GM21381 (cell line): ENCODE measurements around the gene RXFP2.

ENCODE experiments used
- ATAC-seq: cut with Tn5 transposase; IDR thresholded peaks from one replicate; pipeline ENCODE4 v1.9.1; 2021; ENCODE audit warnings: mild to moderate bottlenecking, moderate library complexity; ENCODE audit not compliant: unreplicated experiment

RXFP2 gene

DNA sequence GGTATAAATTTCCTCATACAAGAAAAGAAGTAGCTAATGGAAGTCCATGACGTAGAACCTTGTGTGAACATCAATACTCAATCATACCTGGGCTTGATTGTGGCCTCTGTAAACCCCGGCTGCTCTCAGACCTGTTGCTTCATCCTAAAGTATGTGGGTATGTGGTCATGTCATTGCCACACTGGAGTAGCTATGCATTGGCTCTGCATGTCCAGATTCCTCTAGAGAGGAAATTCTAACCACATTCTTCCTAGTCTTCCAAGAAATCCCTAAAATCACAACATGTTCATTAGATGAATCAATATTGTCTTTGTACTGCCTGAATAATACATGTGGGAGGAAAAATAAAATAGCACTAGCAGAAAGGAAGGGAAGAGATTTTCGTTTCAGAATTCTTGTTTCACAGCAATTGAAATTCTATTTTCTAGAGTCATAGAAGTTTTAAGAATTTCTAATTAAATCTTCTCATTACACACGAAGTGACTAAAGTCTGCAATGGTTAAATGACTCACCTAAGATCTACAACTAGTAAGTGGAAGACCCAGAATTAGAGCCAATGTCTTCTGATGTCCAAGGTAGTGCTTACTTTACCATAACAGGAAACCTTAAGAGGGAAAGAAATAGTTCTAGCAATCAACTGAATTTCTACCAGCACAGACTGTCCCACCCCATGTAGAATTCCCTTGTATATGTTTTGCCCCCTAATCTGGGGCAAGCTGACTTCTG lies 28.0 kb downstream of the RXFP2 start:
- no peak for ATAC-seq

DNA sequence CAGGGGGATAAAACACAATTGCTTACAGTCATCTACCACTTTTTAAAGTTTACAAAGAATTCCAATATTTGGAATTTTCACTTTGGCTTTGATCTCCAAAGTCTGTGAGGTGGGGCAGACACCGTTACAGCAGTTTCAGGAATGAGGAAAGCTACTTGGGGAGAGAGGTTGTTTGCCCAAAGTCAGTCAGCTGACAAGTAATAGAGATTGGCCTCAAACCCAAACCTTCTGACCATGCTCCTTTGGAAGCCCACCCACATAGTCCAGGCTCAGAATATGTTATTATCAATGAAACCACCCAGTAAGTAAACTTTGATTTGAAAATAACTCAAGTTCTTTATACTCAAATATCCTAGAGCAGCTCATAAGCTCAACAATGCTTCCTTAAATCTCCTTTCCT lies 29.0 kb downstream of the RXFP2 start:
- no peak for ATAC-seq

GRCh38 chr13:31769575-31769974 lies 30.2 kb downstream of the RXFP2 start:
- no peak for ATAC-seq

GRCh38 chr13:31772231-31772630 lies 32.9 kb downstream of the RXFP2 start:
- ATAC-seq = no peak

- ATAC-seq = no peak
Observed at GRCh38 chr13:31773538-31773937, 34.2 kb downstream of the RXFP2 start.

- ATAC-seq = no peak
Observed at GRCh38 chr13:31774186-31774750, 34.9 kb downstream of the RXFP2 start.

GRCh38 chr13:31775148-31775547 lies 35.8 kb downstream of the RXFP2 start:
- no peak for ATAC-seq

DNA sequence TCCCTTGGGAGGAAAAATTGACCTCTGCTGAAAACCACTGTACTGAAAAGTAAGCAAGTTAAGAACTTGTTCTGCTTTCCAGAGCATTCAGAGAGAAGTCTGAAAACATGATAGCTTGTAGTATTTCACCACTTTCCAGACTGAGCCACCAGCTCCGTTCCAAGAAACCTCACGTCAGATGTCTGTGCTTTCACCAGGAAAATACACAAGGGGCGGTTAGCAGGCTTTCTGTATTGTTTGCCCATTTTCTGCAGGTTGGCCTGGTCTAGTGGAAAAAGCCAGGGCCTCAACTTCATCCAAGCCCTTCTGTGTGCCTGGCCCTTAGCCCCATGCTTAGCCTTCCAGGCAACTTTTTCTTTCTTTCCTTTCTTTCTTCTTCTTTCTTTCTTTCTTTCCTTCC lies 36.4 kb downstream of the RXFP2 start:
- ATAC-seq = no peak

DNA sequence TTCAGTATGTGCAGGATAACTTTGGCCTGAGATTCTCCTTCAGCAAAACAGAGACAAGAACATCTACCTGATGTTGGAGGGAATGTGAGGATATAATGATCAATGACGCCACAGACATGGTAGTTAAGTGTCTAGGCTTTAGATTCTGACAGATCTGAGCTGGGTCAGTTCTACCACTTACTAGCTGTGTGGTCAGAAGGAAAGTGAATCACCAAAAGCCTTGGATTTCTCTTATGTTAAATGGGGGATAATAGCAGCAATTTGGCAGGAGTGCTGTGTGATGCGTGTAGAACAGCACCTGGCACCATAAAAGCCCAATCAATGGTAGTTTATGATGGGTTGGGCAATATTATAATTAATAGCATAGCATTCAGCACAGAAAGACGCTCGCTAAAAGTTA lies 41.7 kb downstream of the RXFP2 start:
- ATAC-seq = no peak

GRCh38 chr13:31786011-31786410 lies 46.7 kb downstream of the RXFP2 start:
- no peak for ATAC-seq

- ATAC-seq = no peak
Observed at GRCh38 chr13:31790992-31791391, 51.7 kb downstream of the RXFP2 start.

DNA sequence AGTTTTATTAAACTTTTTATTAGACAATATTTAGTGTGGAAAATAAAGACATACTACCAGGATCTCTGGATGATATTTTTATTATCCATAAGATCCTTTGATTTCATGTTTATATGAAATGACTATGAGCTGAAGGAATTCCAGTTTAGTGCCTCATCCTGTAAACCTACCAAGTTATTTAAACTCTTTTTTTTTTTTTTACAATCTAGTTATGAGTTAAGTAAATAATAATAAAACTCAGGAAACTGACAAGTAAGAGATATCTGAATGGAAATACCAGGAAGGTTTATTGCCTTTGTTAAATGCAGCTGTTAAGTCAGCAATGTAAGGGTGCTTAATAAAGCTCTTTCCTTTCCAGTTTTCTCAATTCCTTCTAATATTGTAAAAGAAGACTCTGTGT lies 53.9 kb downstream of the RXFP2 start:
- ATAC-seq = no peak

GRCh38 chr13:31794452-31794851 lies 55.1 kb downstream of the RXFP2 start:
- no peak for ATAC-seq

DNA sequence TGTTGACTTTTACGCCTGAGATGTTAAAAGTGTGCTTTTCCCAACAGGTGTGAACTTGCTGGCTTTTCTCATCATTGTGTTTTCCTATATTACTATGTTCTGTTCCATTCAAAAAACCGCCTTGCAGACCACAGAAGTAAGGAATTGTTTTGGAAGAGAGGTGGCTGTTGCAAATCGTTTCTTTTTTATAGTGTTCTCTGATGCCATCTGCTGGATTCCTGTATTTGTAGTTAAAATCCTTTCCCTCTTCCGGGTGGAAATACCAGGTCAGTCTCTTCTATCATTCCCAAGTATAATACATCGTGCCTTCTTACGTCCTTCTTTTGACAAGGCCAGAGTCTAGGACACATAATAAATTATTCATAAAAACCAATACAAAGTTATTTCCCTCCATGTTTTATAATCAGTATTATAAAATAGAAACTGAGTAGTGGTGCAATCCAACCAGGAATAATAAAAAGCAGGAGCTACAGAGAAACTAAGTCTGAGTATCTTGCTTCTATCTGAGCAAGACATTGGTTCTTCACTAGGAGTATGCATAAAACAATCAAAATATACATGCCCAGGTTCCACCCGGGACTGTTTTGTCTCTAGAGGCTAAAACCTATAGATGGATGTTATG lies 57.9 kb downstream of the RXFP2 start:
- ATAC-seq = no peak

DNA sequence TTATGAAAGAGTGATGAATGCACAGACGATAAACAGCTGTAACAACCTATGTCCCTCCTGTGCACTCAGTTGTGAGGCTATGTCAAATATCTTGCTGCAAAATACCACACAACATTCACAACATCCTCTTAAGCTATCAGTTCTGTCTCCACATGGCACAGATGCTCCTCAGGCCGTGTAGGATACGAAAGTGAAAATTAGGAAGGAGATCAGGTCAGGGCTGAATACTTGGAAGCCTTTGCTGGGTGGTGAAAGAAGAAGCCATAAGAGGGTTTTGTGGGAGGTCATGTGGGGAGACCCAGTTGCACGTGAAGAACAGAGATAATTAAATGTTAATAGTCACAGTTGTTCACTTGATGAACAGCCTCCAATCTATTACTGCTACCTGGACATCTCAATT lies 58.9 kb downstream of the RXFP2 start:
- ATAC-seq = no peak

GRCh38 chr13:31801088-31801487 lies 61.8 kb downstream of the RXFP2 start:
- no peak for ATAC-seq

GRCh38 chr13:31803311-31803710 lies 64.0 kb downstream of the RXFP2 start:
- ATAC-seq = no peak

DNA sequence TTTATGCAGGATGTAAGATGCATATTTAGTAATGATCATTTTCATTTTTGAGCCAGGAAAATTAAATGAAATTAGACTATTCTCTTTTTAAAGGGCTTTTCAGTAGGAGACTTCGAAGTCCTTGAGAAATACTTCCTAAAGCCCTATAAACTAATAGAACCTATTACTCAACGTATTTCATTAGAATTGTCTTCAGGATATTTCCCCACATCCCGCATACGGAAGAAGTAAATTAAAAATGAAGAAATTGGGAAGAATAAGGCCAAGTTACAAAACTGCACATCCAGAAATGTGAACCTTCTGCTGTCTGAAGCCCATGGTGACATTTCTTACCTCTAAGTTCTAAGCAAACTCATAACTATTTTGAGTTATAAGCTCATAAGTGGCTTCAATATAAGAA lies 66.5 kb downstream of the RXFP2 start:
- ATAC-seq = no peak

- ATAC-seq = no peak
Observed at GRCh38 chr13:31807090-31807541, 67.8 kb downstream of the RXFP2 start.

DNA sequence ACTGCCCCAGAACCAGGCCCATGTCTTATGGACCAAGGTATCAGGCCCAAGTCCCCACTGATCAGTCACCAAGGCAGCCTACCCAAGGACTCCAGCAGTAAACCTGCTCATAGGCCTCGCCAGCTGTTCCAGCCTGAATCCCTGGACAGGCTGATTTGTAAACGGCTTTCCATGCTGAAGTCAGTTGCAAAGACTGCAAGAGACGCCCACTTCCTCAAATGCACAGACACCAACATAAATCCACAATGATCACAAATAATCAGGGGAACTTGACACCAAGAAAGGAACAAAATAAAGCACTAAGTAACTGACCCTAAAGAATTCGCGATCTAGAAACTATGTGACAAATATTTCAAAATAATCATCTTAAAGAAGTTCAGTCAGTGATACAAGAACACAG lies 75.2 kb downstream of the RXFP2 start:
- ATAC-seq = no peak

DNA sequence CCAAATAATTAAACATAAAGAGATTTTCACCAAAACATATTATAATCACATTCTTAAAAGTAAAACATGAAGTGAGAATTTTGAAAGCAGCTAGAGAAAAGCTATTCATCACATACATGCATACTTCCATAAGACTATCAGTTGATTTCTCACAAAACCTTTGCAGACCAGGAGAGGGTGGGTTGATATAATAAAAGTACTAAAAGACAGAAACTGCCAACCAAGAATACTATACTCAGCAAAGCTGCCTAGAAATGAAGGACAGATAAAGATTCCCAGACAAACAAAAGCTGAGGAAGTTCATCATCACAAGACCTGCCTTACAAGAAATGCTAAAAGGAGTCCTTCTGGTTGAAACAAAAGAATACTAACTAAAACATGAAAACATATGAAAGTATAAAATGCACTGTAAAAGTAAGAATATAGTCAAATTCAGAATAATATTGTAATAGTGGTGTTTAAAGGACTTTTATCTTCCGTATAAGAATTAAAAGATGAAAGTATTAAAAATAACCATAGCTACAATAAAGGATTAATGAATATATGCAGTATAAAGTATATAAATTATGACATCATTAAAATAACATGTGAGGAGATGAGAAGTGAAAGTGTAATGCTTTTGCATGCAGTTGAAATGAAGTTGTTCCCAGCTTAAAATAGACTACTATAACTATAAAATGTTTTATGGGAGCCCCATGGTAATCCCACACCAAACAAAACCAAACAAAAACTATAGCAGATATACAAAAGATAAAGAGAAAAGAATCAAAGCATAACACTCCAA lies 76.2 kb downstream of the RXFP2 start:
- no peak for ATAC-seq

- no peak for ATAC-seq
Observed at GRCh38 chr13:31818236-31818635, 78.9 kb downstream of the RXFP2 start.
